Hematopoietic multipotent progenitor cell treated with erythropoietin and hydrocortisone succinate and interleukin-3 and kit ligand, for 6 days (in vitro differentiated cells): ENCODE data around the gene SYCN.

Experiments used
- DNase-seq: peaks from one replicate; pipeline ENCODE4 v3.0.0-alpha.2; 2015

Gene SYCN

GRCh38 chr19:39192846-39193245 is 11.2 kb downstream of the SYCN start:
- no peak for DNase-seq

GRCh38 chr19:39190768-39191167 is 13.3 kb downstream of the SYCN start:
- no peak for DNase-seq

- no peak for DNase-seq
Observed at GRCh38 chr19:39188960-39189359, 15.1 kb downstream of the SYCN start.

- DNase-seq = no peak
Observed at GRCh38 chr19:39187552-39187943, 16.5 kb downstream of the SYCN start.

GRCh38 chr19:39186391-39186790 is 17.7 kb downstream of the SYCN start:
- no peak for DNase-seq

GRCh38 chr19:39183104-39183503 is 21.0 kb downstream of the SYCN start:
- DNase-seq = no peak

- no peak for DNase-seq
Observed at GRCh38 chr19:39182174-39182505, 21.9 kb downstream of the SYCN start.

- no peak for DNase-seq
Observed at GRCh38 chr19:39181500-39182173, 22.4 kb downstream of the SYCN start.

DNA sequence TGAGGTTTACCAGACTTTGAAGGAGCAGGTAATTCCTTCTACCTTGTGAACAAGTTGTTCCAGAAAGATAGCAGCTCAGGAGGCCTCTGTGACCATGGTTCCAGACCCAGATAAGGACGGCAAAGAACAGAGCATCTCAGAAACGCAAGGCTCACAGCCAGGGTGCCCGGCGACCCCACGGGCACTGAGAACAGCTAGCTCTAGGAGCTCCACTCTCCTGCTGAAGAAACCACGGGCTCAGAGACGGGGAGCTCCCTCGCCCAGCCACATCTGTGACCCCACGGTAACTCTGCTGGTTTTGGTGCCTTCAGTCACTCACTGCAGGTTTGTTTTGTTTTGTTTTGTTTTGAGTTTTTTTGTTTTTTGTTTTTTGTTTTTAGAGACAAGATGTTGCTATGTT is 23.3 kb downstream of the SYCN start:
- DNase-seq = no peak

GRCh38 chr19:39179754-39180153 is 24.3 kb downstream of the SYCN start:
- DNase-seq = no peak

- DNase-seq = no peak
Observed at GRCh38 chr19:39178296-39179006, 25.6 kb downstream of the SYCN start.

GRCh38 chr19:39177736-39178135 is 26.3 kb downstream of the SYCN start:
- no peak for DNase-seq

DNA sequence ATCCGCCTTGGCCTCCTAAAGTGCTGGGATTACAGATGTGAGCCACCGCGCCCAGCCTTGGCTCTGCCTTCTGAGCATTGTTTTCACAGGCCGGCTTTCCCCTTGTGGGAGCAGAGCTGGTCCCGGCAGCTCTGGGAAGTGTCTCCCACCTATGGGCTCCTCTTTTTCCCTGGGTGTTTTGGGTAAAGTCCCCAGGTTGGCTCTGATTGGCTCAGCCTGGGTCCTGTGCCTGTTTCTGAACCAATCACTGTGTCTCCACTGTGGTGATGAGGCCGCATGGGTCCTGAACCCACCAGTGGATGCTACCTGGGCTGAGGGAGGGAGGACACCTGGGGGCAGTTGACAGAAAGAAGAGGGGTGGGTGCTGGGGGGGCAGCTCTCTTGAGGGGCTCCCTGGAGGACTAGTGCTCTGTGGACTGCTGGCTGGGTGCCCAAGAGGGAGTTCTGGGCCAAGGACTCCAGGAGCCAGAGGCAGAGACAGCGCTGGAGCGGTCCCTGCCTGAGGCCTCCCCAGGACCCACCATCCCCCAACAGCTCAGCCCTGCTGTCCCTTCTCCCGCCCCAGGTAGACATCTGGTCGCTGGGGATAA is 26.9 kb downstream of the SYCN start:
- DNase-seq = no peak

DNA sequence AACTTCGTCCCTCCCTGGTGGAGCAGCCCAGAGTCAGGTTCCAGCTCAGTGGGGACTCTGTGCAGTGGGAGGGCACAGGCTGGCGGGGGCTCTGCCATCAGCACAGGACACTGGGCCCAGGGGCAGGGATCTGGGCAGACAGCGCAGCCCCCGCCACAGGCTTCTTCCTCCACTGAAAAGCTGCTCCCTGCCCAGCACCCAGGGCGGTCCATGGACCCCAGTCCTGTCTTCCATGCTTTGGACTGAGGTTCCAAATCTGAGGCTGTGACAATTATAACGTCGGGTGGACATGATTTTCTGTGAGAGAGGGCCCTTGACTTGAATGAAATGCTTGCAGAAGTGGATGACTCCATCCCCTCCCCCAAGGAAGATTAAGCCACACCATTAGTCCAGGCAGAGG is 28.5 kb downstream of the SYCN start:
- DNase-seq = no peak

DNA sequence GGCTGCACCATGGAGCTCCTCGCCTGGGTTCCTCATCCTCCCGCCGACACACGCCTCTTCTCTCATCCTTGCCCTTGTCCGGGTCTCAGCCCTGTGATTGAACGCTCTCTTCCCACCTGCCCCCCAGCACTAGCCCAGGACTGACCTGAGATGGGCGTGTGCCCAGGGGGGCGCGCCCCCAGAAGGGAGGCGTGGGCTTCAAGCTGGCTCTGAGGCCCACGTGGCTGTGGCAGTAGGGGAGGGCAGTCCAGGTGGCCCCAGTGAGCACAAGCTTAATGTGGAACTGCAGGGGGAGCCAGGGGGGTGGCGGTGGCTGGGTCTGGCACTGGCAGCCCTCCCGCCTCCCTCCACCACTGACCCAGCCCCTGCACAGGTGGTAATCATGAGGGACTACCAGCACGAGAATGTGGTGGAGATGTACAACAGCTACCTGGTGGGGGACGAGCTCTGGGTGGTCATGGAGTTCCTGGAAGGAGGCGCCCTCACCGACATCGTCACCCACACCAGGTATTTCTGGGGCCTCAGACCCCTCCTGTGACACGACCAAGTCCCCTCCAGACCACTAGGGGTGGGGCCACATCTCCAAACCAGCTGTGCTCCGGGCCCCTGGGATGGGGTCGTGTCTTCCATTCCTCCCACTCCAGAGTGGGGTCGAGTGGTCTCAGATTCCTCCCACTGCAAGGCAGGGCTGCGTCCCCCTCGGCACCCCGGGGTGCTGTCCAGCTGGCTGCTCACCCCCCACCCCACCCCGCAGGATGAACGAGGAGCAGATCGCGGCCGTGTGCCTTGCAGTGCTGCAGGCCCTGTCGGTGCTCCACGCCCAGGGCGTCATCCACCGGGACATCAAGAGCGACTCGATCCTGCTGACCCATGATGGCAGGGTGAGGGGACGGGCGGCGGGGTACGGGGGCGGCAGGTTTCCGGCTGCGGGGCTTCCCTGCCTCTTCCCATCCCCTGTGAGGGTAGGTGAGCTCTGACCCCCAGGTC is 29.2 kb downstream of the SYCN start:
- DNase-seq = no peak

- no peak for DNase-seq
Observed at GRCh38 chr19:39174142-39174541, 29.9 kb downstream of the SYCN start.

DNA sequence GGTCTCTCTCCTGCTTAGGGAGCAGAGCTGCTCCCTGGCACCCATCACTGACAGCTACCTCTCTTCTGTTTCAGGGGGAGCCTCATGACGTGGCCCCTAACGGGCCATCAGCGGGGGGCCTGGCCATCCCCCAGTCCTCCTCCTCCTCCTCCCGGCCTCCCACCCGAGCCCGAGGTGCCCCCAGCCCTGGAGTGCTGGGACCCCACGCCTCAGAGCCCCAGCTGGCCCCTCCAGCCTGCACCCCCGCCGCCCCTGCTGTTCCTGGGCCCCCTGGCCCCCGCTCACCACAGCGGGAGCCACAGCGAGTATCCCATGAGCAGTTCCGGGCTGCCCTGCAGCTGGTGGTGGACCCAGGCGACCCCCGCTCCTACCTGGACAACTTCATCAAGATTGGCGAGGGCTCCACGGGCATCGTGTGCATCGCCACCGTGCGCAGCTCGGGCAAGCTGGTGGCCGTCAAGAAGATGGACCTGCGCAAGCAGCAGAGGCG is 30.5 kb downstream of the SYCN start:
- DNase-seq = no peak

GRCh38 chr19:39172700-39173501 is 31.2 kb downstream of the SYCN start:
- no peak for DNase-seq

- no peak for DNase-seq
Observed at GRCh38 chr19:39171479-39172465, 32.3 kb downstream of the SYCN start.

GRCh38 chr19:39170386-39171231 is 33.5 kb downstream of the SYCN start:
- DNase-seq = no peak
